GM23248 (cell line): ENCODE measurements around the gene MRPL20.

Experiments used
- EZH2 ChIP-seq: fragments of 200-600 bp; sonication (generic); IDR thresholded peaks from 2 replicates; pipeline ENCODE4 v1.6.1; 2018; ENCODE audit warnings: antibody characterized with exemption, mild to moderate bottlenecking; ENCODE audit not compliant: insufficient read depth, poor library complexity, severe bottlenecking
- EZH2phosphoT487 ChIP-seq: fragments of 200-600 bp; sonication (generic); IDR thresholded peaks from 2 replicates; pipeline ENCODE4 v1.6.1; 2018; ENCODE audit warnings: antibody characterized with exemption, moderate library complexity, mild to moderate bottlenecking, low read depth; ENCODE audit not compliant: insufficient read depth

GRCh38 chr1:1395166-1395565, 11.9 kb downstream of the MRPL20 start:
- TF ChIP-seq EZH2 (no peak), EZH2phosphoT487 (no peak)
